GM12878 (cell line): ENCODE results near the gene COL4A4. TPM values are rescaled to one million over a fixed set of nuclear protein-coding genes. Genes with fewer than 3 reads are reported as not detected.

Experiments
- ATAC-seq: fragments of 200-7000 bp; cut with Tn5 transposase; 3 replicates; pipeline ENCODE4 v1.9.1; 2020; ENCODE audit warnings: mild to moderate bottlenecking, moderate library complexity
- BruUV-seq: library from RNA; stranded (reverse); fragments of 400-500 nt; replicated peaks from 2 replicates; lab custom pipeline; 2021; lab: Mats Ljungman, UMichigan
- CTCF ChIA-PET: fragments of 300-600 bp; sonication (Branson Sonifier 250); formaldehyde crosslinking; extraction: SDS; loops from one replicate; lab custom pipeline; 2021; ENCODE audit warnings: inconsistent platforms; lab: Yijun Ruan, JAX
- POLR2A ChIA-PET: fragments of 350-600 bp; formaldehyde crosslinking; extraction: SDS; loops from one replicate; lab custom pipeline; 2021; ENCODE audit warnings: inconsistent platforms; lab: Charles Lee
- RAD21 ChIA-PET: fragments of 300-600 bp; sonication (Branson Sonifier 250); formaldehyde crosslinking; loops from one replicate; lab custom pipeline; 2023; ENCODE audit warnings: antibody characterized with exemption; ENCODE audit not compliant: unreplicated experiment; lab: Charles Lee
- SMC1A ChIA-PET: fragments of 300-600 bp; sonication (Branson Sonifier 250); formaldehyde crosslinking; loops from one replicate; lab custom pipeline; 2023; ENCODE audit not compliant: unreplicated experiment, uncharacterized antibody; lab: Charles Lee
- DNase-seq: peaks from one replicate; pipeline ENCODE4 v3.0.0-alpha.2; 2011; ENCODE audit warnings: low read depth, low spot score
- FAIRE-seq: peaks from 3 replicates; lab custom pipeline; 2011; peaks lifted over from hg19 to GRCh38; lab: Jason Lieb, UNC
- H2AFZ ChIP-seq: 2 replicates; pipeline ENCODE4 v1.6.0; 2011; ENCODE audit warnings: low read depth, low read length, control low read depth; ENCODE audit not compliant: control insufficient read depth
- H3K27ac ChIP-seq: 2 replicates; pipeline ENCODE4 v1.5.1; 2011; ENCODE audit warnings: control low read depth; ENCODE audit not compliant: control insufficient read depth, insufficient read depth
- H3K27me3 ChIP-seq, 2 experiments: replicated peaks in 1 of 2; 2 replicates each; pipeline versions ENCODE4 v1.6.0 to v1.6.1; 2011; ENCODE audit warnings: low read length in 1 of 2; ENCODE audit not compliant: control insufficient read depth in 2 of 2, insufficient read depth in 2 of 2
- H3K36me3 ChIP-seq, 2 experiments: 2 replicates each; pipeline ENCODE4 v1.5.1; 2011; ENCODE audit warnings: low read length in 1 of 2; ENCODE audit not compliant: control insufficient read depth in 2 of 2, insufficient read depth in 2 of 2
- H3K4me1 ChIP-seq: 2 replicates; pipeline ENCODE4 v1.6.1; 2011; ENCODE audit warnings: mild to moderate bottlenecking, low read length, moderate library complexity, mixed read lengths; ENCODE audit not compliant: control insufficient read depth, insufficient read depth
- H3K4me2 ChIP-seq: 2 replicates; pipeline ENCODE4 v1.6.0; 2011; ENCODE audit warnings: control low read depth; ENCODE audit not compliant: control insufficient read depth, insufficient read depth
- H3K4me3 ChIP-seq: fragments of 200-600 bp; sonication (generic); 2 replicates; pipeline ENCODE4 v1.5.1; 2016
- H3K79me2 ChIP-seq: 2 replicates; pipeline ENCODE4 v1.6.0; 2011; ENCODE audit warnings: low read length; ENCODE audit not compliant: control insufficient read depth, insufficient read depth
- H3K9ac ChIP-seq: 2 replicates; pipeline ENCODE4 v1.8.0; 2011; ENCODE audit warnings: low read length, control low read depth, mixed read lengths; ENCODE audit not compliant: control insufficient read depth, insufficient read depth
- H3K9me3 ChIP-seq: replicated peaks from 3 replicates; pipeline ENCODE4 v1.5.1; 2011; ENCODE audit warnings: mild to moderate bottlenecking, low read length; ENCODE audit not compliant: control insufficient read depth, insufficient read depth
- H4K20me1 ChIP-seq: 2 replicates; pipeline ENCODE4 v1.6.0; 2011; ENCODE audit not compliant: control insufficient read depth, insufficient read depth
- BACH1 ChIP-seq: fragments of 450-650 bp; IDR thresholded peaks from 2 replicates; pipeline ENCODE4 v1.6.1; 2017; ENCODE audit warnings: mild to moderate bottlenecking, borderline replicate concordance
- CBFB ChIP-seq: IDR thresholded peaks from 2 replicates; pipeline ENCODE4 v1.6.1; 2016; ENCODE audit warnings: antibody characterized with exemption, low read depth
- CEBPZ ChIP-seq: fragments of 150-350 bp; IDR thresholded peaks from 2 replicates; pipeline ENCODE4 v1.6.1; 2016; ENCODE audit warnings: low read depth, low read length
- CHD1 ChIP-seq: IDR thresholded peaks from 2 replicates; pipeline ENCODE4 v1.6.1; 2012; ENCODE audit warnings: low read depth, low read length, improper control_type of control experiment
- CREM ChIP-seq: IDR thresholded peaks from 2 replicates; pipeline ENCODE4 v1.6.1; 2014; ENCODE audit warnings: antibody characterized with exemption, low read depth
- HCFC1 ChIP-seq: fragments of 150-350 bp; IDR thresholded peaks from 2 replicates; pipeline ENCODE4 v1.6.1; 2014; ENCODE audit warnings: low read length
- JUND ChIP-seq: IDR thresholded peaks from 2 replicates; pipeline ENCODE4 v1.6.1; 2012; ENCODE audit warnings: low read depth, mild to moderate bottlenecking, low read length, improper control_type of control experiment, moderate library complexity
- PAX8 ChIP-seq: fragments of 450-650 bp; IDR thresholded peaks from 2 replicates; pipeline ENCODE4 v1.6.1; 2017; ENCODE audit warnings: mild to moderate bottlenecking, moderate library complexity
- RBBP5 ChIP-seq: fragments of 200-600 bp; sonication (generic); conservative IDR thresholded peaks from 2 replicates; pipeline ENCODE4 v1.6.1; 2016
- TARDBP ChIP-seq: IDR thresholded peaks from 2 replicates; pipeline ENCODE4 v1.6.1; 2016; ENCODE audit warnings: borderline replicate concordance
- YY1 ChIP-seq: IDR thresholded peaks from 2 replicates; pipeline ENCODE4 v1.6.1; 2011; ENCODE audit warnings: low read depth, mild to moderate bottlenecking, low read length
- ZBTB4 ChIP-seq: fragments of 450-650 bp; formaldehyde crosslinking; IDR thresholded peaks from 2 replicates; pipeline ENCODE4 v1.4.0; 2022; ENCODE audit warnings: mild to moderate bottlenecking, moderate library complexity
- ZNF622 ChIP-seq: fragments of 450-650 bp; IDR thresholded peaks from 2 replicates; pipeline ENCODE4 v1.6.1; 2017; ENCODE audit warnings: mild to moderate bottlenecking, inconsistent platforms
- WGBS: methylation state at CpG from one replicate; pipeline ENCODE4 v1.1.6; 2016; ENCODE audit warnings: low lambda C conversion rate; ENCODE audit not compliant: insufficient replicate concordance, insufficient coverage; ENCODE audit errors: missing lambda C conversion rate; 5-methylcytosine and 5-hydroxymethylcytosine counted together
- in situ Hi-C: fragments of 300-500 bp; cut with MboI; formaldehyde crosslinking; loops from 9 replicates; pipeline ENCODE4 v1.14.3; 2018; ENCODE audit warnings: mixed read lengths
- intact Hi-C: fragments of 100-400 bp; cut with micrococcal nuclease; formaldehyde crosslinking; loops from one replicate; pipeline ENCODE4 v1.14.2; 2022; ENCODE audit not compliant: unreplicated experiment
- polyA plus RNA-seq, 11 experiments: library from polyadenylated mRNA; depleted of rRNA in 4 of 11; unstranded in 6 of 11; stranded (reverse) in 5 of 11; fragments of >200 nt; fragmentation: Nextera tagmentation in 4 of 11; fragmentation: Illumina TruSeq in 1 of 11; extraction: Ambion mirVana in 4 of 11; extraction: Trizol in 1 of 11; gene quantifications; 1 replicate in 1 of 11; 2 replicates in 10 of 11; pipeline versions ENCODE4 v1.2.1 to v1.2.3, GENCODE V29; 2011 to 2016; ENCODE audit warnings: inconsistent platforms in 2 of 11, missing spikeins in 2 of 11, low read depth in 1 of 11
- total RNA-seq, 4 experiments: library from RNA; depleted of rRNA in 3 of 4; stranded (reverse); fragments of >200 nt in 3 of 4; fragmentation: Illumina TruSeq in 1 of 4; extraction: Trizol in 1 of 4; gene quantifications; 2 replicates each; pipeline versions ENCODE4 v1.2.1 to v1.2.3, GENCODE V29; 2013 to 2021

The COL4A4 gene
- total and polyA plus RNA-seq, 10 of the 15 experiments (the other 5 are each of a cell fraction or from before 2014, with no cell fraction given), result 0.19 to 4.0 (median 2.1) TPM

GRCh38 chr2:227201771-227202170 is 37.8 kb upstream of the COL4A4 start:
- no peak for ATAC-seq
- BruUV-seq, result no TSS peak
- Histone ChIP-seq H2AFZ (no peak overlapping the region), H3K4me1 (no peaks in the 10 kb centered on the region), H3K9me3 (no peaks in the 10 kb centered on the region), H4K20me1 (no peaks in the 10 kb centered on the region), H3K27ac (no peak overlapping the region), H3K36me3 (no peaks in the 10 kb centered on the region), H3K9ac (no peak overlapping the region), H3K27me3 (no peaks in the 10 kb centered on the region), H3K79me2 (no peaks in the 10 kb centered on the region), H3K4me2 (no peak overlapping the region), H3K4me3 (no peak overlapping the region)
- ChIA-PET RAD21 (no interaction called here), CTCF (no interaction called here), SMC1A (interaction anchor here (0.6 kb wide), 1 partner anchor 16 kb away, joined by 3 read pairs; no protein-coding TSS in a partner anchor), POLR2A (no interaction called here)
- in situ Hi-C loops, result no loop called here
- no peak for DNase-seq
- FAIRE-seq, result no peak
- 100% methylated on average over 2 of the region's 2 CpGs for WGBS
- intact Hi-C loops, result no loop called here
- no peak for TF ChIP-seq JUND
- no peak for TF ChIP-seq ZNF622
- no peak for TF ChIP-seq HCFC1
- TF ChIP-seq YY1, result no peak
- no peak for TF ChIP-seq BACH1
- no peak for TF ChIP-seq RBBP5
- TF ChIP-seq CBFB, result no peak
- TF ChIP-seq CREM, result no peak
- no peak for TF ChIP-seq CHD1
- TF ChIP-seq TARDBP, result no peak

- in situ Hi-C loops (no loop called here), intact Hi-C loops (no loop called here)
- FAIRE-seq (no peak), DNase-seq (no peak), ATAC-seq (no peak)
- ChIA-PET POLR2A (no interaction called here), SMC1A (no interaction called here), RAD21 (no interaction called here), CTCF (no interaction called here)
- Histone ChIP-seq H3K9me3 (no peaks in the 10 kb centered on the region), H4K20me1 (no peaks in the 10 kb centered on the region), H3K4me2 (no peak overlapping the region), H2AFZ (no peak overlapping the region), H3K9ac (no peak overlapping the region), H3K27ac (no peak overlapping the region), H3K4me1 (no peaks in the 10 kb centered on the region), H3K79me2 (no peaks in the 10 kb centered on the region), H3K27me3 (no peaks in the 10 kb centered on the region), H3K36me3 (no peaks in the 10 kb centered on the region), H3K4me3 (no peak overlapping the region)
- 100% methylated on average over 3 of the region's 3 CpGs for WGBS
- BruUV-seq, result no TSS peak
- no peak for TF ChIP-seq PAX8
- TF ChIP-seq CEBPZ, result no peak
- no peak for TF ChIP-seq ZBTB4
These were observed 34.9 kb upstream of the COL4A4 start for GRCh38 chr2:227198866-227199265.
